ENCODE measurements around the gene ARID3A.

Gene ARID3A

GRCh38 chr19:1006711-1007398 is 81.0 kb downstream of the ARID3A start:
- no peak for DNase-seq

DNA sequence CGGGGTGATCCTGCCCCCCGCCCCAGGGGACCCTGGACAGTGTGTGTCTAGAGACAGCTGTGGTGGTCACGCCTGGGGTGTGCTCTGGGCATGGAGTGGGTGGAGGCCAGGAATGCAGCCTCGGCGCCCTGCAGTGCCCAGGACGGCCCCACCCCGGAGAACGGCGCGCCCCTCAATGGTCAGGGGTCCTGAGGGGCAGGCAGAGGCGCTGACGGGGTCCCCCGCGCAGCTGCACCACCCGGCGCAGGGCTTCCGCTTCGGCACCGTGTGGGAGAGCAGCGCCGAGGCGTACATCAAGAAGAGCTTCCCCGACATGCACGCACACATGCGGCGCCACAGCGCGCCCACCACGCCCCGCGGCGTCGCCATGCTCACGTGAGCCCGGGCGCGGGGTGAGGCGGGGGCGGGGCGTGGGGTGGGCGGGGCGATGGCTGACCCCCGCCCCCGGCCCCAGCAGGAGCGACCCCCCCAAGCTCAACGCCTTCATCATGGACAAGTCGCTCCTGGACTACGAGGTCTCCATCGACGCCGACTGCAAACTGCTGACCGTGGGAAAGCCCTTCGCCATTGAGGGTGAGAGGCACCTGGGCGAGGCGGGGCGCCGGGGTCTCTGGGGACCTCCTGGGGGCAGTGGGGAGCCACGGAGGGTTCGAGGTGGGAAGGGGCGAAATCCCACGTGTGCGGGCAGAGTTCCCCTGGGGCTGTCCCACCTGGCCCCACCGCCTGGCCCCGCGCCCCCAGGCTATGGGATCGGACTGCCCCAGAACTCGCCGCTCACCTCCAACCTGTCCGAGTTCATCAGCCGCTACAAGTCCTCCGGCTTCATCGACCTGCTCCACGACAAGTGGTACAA is 81.8 kb downstream of the ARID3A start:
- DNase-seq = no peak

DNA sequence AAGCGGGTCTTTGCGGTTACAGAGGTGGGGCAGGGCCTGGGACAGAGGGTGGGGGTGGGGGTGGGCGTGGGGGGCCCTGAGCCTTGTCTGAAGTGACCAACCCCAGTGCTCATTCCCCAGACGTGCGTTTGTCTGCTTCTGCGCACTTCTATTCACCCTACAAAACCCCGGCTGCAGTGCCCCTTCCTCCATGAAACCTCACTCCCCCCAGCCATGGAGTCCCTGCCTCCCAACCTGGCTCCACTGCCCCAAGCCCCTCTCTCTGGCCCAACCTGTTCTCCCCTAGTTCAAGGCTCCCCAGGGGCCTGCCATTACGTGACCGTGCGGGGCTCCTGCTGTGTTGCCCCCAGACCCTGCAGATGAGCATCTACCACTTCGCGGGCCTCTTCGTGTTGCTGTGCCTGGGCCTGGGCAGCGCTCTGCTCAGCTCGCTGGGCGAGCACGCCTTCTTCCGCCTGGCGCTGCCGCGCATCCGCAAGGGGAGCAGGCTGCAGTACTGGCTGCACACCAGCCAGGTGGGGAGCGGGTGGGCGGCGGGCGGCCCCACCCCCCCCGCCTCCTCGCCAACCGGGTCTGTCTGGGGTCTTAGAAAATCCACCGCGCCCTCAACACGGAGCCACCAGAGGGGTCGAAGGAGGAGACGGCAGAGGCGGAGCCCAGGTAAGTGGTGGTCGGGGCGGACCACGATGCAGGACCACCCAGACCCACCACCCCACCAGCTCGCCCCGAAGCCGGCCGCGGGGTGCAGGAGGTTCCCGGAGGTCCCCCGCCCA is 82.6 kb downstream of the ARID3A start:
- no peak for DNase-seq

GRCh38 chr19:1009041-1009980 is 83.5 kb downstream of the ARID3A start:
- DNase-seq = no peak

- DNase-seq = no peak
Observed at GRCh38 chr19:1009981-1010538, 84.2 kb downstream of the ARID3A start.

GRCh38 chr19:1010586-1011510 is 85.0 kb downstream of the ARID3A start:
- no peak for DNase-seq

DNA sequence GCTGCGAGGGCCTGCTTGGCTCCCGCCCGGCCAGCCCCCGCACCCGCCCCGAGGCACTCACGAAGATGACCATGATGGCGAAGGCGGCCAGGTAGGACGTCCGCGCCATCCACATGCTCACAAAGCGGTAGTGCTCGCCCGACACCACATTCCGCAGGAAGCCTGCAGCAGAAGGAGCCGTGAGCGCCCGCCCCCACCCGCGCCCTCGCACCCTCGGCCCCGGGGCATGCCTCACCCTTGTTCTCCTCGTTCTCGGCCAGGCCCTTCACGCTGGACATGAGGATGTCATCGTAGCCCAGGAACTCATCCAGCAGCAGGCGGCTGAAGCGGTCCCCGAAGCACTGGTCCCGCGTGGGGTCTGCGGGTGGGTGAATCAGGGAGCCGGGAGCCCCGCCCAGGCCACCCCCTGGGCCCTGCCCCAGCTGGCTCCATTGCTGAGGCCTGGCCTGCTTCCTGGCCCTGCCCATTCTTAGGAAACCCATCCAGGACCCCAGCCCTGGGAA is 86.0 kb downstream of the ARID3A start:
- no peak for DNase-seq

DNA sequence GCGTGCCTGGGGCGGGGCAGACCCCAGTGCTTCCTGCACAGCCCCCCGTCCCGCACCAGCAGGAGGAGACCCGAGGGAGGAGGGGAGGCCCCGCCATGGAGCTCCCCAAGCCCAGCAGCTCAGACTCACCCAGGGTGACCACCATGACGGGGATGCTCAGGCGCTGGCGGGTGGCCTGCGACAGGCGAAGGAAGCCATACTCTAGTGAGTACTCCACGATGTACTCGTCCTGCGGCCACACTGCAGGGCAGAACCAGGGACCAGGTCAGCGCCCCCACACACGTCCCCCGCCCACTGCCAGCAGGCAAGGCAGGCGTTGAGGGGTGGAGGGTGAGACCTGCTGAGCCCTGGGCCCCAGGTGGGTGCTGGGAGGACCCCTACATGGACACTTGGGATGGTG is 86.5 kb downstream of the ARID3A start:
- no peak for DNase-seq

GRCh38 chr19:1013218-1013617 is 87.4 kb downstream of the ARID3A start:
- DNase-seq = no peak

DNA sequence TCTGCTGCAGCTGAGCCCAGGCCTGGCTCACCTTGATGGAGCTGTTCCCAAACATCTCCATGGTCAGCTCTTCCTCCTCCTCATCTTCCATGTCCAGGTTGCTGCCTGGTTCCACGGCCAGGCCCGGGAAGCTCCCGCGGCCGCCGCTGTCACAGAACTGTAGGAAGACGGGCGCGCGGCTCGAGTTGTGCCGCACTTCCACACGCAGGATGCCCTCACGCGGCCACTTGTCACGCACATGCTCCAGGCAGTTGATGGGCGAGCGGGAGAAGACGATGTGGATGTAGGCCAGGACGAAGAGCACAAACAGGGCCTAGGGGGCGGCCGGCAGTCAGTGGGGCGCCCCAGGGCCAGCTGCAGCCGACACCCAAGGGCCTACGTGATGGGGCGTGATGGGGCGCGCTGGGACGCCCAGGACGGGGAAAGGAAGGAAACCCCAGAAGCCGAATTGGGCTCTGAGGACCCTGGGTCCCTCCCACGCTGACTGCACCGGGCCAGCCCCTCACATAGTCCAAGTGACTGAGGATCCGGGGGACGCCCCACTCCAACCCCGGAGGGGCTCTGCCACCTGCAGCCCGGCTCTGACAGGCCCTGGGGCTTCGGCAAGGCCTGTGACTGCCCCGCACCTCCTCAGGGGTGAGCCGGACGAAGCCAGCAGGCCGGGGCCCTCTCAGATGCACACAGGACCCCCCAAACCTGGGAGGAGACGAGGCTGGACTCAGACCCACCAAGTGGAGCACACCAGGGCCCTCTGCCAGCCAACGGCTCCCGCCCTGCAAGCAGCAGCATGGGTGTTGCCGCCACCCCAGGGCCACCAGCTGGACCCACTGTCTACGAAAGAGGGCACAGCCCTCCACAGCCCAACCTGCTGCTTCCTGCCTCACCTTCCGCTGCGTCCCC is 88.6 kb downstream of the ARID3A start:
- DNase-seq = no peak

DNA sequence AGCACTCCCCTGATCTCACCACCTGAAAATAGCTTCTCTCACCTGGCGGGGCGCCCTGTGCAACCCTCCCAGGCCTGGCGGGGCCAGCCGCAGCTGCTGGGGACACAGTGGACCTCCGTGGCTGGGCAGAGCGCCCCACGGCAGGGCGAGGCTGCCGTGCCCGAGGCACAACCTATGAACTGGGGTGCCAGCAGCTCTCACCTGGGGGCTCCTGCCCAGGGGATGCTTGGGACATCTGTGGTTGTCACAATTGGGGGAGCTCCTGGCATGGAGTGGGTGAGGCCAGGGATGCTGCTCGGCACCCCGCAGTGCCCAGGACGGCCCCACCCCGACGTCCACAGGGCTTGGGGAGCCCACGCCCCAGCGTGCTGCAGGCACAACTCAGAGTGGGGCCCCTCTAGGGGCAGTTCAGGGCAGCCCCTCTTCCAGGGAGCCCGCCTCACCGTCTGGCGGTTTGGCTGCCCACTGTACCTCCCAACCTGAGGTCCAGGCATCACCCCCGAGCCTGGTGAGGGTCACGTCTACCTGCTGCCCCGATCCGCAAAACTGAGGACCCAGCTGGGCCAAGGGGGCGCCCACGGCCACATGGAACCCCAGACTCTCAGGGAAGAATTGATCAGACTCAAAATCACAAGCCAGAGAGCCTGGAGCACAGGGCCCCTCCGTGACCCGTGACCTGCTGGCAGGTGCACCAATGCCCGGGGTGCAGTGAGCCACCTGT is 89.4 kb downstream of the ARID3A start:
- DNase-seq = no peak

DNA sequence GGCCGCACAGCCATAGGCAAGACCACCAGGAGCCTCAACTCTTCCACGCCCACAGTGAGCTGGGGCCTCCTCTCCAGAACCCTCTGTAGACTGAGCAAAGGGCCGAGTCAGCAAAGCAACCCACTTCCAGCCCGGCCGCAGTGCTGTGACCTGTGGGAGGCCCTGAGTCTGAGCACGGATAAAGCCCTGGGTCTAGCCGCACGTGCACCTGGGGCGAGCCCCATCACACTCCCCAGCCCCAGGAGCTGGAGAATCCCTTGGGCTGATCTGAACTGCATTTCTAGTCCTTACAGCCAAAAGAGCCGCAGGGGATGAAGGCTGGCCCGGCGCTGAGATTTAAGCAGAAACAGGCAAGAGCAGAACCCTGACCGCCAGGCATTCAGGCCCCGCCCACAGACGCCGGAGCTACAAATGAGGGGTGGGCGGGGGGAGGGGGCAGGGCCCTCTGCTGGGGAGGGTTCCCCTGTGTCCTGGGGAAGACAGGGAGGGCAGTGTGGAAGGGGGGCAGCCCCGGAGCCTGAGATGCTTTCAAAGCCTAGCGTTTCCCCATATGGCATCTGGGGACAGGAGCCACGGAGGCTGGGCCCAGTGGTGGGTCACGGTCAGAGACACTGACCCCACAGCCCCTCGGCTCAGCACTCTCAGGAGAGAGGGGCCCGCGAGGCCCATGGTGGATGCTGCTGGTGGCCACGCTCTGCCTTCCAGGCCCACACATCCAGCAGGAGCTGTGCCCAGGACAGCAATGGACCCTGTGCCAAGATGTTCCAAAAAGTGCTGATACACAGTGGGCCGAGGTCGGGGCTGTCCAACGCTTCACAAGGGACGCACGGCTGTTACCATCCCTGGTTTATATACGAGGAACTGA is 90.2 kb downstream of the ARID3A start:
- DNase-seq = no peak

GRCh38 chr19:1016647-1017114 is 90.8 kb downstream of the ARID3A start:
- DNase-seq = no peak

GRCh38 chr19:1017115-1017905 is 91.5 kb downstream of the ARID3A start:
- no peak for DNase-seq

- no peak for DNase-seq
Observed at GRCh38 chr19:1017906-1018305, 92.1 kb downstream of the ARID3A start.

GRCh38 chr19:1018393-1018792 is 92.6 kb downstream of the ARID3A start:
- DNase-seq = no peak

Data from cerebellar nuclear complex (tissue), 1 donor.